GM21786 (cell line): Measurements from ENCODE around the gene D2HGDH.
"Not testable (repeated sequence)": the region's sequence is repeated elsewhere in the genome, so short reads cannot be mapped to it uniquely, and the experiment has no call there.

Experiments
- ATAC-seq: cut with Tn5 transposase; IDR thresholded peaks from one replicate; pipeline ENCODE4 v1.9.1; 2021; ENCODE audit not compliant: unreplicated experiment

The D2HGDH gene

DNA sequence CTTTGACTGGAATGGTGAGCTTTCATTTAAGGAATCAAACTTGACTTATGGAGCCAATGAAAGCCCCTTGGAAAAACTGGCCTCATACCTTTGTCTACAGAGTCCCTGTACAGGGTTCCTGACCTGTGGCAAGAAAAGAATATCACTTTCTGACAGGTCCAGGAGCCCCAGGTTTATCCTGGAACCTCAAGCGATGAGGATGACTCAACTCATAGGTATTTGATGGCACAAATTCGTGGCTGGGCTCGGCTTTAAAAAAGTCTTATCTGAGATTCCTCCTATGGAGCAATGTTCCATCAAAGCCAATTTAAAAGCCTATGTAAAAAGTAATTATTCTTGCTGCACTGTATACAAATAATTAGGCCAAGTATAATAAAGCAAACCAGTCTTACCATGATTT, 57.0 kb downstream of the D2HGDH start:
- not testable (repeated sequence) for ATAC-seq

DNA sequence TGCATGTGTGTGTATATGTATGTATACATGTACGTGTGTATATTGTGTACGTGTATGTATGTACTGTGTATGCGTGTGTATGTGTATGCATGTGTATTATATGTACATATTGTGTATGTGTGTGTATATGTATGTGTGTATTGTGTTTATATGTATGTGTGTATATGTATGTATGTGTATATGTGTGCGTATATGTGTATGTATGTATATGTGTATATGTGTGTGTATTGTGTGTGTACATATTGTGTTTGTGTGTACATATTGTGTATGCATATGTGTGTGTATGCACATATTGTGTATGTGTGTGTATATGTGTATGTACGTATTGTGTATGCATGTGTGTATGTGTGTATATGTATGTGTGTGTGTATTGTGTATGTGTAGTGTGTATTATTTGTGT, 59.0 kb downstream of the D2HGDH start:
- no peak for ATAC-seq

DNA sequence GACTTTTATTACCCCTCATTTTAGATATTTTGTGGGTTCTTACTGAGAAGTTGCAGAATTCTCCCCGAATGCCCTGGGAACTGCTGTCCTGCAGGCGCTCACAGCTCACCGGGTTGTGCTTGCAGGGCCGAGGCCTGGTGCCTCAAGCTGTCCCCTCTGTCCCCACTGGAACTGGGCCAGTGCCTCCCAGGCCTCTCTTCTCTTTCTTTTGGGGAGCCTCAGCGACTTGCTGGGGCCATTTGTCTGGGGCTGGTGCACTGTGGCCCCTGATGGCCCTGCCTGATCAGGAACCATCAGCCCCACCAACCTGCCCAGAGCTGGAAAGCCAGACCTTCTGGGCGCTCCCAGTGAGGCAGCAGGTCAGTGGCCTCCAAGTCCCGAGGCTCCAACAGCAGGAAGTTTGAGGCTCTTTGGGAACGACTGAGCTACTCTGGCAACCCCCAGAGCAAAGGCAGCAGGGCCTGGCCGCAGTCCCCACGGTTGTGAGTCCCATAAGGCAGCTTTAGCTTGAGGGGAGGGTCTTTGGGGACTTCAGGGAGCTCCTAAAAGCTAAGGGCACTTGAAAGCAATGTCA, 59.9 kb downstream of the D2HGDH start:
- ATAC-seq: no peak

DNA sequence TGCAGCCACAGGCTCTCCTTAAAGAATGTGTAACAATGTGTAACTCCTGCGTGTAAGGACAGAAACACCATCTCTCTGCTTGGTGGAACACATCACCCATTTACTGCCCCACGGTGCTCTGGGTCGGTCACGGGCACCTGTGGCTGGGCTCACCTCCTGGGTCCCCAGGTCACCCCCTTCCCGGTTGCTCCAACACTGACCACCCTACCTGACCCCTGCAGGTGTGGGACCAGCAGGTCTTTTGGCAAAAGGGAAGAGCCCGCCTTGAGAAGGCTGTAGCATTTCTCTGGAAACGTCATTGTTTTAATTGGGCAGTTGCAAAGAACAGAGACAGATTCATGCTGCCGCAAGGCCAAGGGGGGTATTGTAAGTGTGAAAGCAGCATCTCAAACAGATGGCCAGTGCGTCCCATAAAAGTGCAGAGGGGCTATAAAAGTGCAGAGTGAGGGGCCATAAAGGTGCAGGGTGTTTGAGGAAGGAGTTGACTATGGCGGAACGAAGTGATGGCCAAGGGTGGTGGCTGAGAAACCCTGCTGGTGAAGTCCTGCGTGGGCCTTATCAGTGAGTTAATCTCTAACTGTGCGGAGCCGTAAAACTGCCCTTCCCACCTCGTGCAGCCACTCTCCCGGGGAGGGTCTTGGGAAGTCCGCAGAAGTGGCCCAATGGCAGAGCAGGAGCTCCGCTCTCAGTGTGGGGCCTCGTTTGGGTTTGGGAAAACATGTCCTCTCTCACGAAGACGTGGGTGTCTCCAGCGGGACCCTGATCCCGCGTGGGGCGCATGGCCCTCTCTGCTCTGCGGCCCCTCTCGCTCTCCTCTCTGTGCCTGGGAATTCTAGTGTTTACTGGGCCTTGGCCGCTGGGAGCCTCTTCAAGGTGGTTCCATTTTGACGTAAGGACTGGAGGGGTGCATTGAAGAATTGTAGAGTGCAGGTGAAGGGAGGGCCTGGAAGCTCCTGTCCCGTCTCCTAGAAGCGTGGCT, 60.9 kb downstream of the D2HGDH start:
- ATAC-seq: no peak

DNA sequence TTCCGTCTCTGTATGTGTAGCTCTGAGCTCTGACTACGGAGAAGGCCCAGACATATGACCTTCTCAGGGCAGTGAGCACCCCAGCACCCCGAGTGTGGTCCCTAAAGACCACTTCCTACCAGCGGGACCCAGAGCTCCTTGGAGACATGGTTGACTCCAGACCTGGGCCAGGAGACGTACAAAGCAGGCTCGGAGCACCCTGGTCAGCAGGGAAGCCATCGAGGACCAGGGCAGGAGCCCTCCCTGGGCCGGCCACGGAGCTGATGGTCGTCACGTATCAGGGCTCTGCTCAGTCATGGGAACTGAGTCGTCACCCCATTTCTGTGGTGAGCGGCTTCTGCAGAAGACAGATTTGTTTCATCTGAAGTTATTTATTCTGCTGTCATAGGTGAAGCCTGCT, 61.8 kb downstream of the D2HGDH start:
- no peak for ATAC-seq

DNA sequence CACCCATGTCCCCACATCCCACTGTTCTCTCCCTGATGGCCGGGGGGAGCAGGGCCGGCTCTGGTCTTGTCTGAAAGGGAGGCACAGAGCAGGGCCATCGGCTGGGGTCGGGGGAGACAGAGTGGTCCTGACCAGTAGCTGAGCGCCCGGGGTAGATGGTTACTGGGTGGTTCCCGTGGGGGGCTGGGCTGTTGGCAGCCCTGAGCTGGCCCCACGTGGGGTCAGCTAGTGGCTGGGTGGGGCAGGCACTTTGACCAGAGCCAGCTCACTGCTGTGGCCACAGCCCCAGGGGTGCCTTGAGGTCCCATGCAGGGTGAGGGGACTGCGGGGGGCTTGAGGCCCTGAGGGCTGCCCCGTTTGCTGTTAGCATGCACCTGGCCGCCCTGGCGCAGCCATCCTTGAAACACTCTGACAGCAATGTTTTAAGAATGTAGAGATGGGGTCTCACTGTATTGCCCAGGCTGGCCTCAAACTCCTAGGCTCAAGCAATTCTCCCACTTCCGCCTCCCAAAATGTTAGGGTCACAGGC, 62.2 kb downstream of the D2HGDH start:
- ATAC-seq: no peak

DNA sequence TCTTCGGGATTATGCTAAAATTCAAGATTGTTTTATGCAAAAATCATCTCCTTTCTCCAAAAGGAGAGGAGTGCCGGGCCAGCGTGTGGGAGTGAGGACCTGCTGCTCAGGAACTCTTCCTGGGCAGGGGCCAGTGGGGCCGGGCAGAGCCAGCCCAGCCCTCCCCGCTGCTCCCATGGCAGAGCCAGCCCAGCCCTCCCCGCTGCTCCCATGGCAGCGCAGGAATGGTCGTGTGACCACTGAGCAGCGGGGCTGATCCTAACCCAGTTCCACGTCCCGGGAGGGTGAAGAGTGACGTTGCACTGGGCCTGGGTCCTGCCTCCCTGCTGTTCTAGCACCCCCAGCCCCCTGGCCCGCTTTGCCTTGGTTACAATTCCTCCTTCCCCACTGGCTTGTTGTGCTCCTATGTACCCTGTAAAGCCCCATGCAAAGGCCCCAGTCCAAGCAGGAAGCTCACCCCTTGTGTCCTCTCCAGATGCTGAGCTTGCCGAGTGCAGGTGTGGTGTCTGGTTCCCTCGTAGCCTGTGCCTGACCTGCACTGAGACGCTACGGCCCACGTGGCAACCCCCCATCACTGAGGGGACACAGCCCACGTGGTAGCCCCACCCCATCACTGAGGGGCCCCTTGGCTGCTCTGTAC, 63.1 kb downstream of the D2HGDH start:
- no peak for ATAC-seq

DNA sequence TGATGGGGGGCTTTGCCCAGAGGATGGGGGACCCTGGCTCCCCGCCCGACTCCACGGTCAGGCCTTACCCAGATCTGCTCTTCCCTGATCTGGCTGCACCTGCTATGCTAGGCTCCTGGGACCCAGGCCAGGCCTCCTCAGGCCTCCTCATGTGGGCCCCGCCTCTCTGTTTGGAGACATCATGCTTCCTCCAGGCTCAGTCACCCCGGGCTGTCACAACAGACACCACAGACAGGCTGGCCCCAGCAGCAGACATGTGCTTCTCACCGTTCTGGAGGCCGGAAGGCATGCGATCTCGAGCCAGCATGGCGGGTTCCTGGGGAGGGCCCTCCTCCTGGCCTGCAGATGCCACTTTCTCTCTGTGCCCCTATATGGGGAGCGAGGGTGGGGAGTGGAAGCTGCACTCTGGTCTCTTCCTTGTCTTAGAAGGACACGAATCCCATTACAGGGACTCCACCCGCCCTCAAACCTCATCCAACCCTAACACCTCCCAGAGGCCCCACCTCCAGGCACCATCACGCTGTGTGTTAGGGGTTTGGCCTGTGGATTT, 63.7 kb downstream of the D2HGDH start:
- ATAC-seq: no peak

DNA sequence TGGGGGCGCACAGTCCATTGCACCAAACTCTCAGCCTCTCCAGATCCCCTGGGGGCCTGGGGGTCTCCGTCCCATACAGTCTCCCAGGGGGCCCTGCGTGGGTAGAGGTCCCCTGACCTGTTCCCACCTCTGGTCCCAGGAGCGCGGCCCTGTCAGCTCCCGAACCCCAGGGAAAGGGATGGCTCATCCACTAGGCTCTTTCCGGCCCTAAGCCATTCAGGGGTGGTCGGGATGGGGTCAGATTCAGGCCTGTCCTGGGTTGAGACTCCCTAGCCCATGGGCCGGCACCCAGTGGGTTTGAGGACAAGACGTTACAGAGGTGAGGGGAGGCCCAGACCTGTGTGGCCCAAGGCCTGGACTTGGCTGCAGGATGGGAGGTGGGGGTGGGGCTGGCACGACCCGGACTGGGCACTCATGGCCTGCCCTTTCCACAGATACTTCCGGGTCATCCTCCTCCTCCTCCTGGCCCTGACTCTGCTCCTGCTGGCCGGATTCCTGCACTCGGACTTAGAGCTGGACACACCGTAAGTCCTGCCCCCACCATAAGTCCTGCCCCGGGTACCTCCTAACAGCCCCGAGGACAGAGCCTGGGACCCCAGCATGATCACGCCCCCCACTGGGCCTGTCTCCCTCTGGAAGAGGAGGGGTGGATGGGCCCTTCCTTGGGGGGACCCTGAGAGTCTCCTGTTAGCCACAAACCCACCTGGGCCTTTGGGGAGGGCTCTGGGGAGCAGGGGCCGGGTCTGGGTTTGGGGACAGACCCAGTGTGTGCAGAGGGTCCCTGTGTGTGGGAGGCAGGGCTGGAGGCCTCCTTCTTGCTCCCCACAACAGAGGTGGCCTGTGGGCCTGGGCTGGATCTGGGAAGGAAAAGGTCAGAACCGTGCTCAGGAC, 64.4 kb downstream of the D2HGDH start:
- no peak for ATAC-seq

DNA sequence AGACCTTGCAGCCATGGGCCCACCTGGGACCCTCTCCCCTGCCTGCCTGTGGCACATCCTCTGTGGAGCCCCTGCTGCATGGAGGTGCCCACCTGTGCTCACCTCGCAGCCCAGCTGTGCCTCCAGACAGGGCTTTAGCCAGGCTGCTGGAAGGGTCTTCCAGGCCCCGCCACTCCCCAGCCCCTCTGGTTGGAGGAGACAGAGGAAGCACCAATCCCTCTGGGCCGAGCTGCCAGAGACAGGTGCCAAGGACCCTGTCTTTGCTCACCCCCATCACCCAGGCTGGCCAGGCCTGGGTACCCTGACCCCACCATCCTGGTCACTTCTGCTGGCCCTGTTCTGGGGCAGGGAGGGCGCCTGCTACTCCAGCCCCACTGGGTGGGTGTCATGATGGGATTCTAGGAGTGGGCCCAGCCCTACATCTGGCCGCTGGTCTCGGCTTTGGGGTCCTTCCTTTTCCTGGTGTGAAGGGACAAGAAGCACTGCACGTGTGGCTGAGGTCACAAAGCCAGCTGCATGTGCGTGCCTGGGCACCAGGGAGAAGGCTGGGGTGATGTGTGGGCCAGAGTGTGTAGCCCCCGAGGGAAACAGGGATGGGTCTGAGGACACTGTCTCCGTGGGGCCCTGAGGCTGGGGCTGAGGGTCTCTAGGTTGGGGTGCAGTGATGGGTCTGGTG, 65.2 kb downstream of the D2HGDH start:
- ATAC-seq: no peak

DNA sequence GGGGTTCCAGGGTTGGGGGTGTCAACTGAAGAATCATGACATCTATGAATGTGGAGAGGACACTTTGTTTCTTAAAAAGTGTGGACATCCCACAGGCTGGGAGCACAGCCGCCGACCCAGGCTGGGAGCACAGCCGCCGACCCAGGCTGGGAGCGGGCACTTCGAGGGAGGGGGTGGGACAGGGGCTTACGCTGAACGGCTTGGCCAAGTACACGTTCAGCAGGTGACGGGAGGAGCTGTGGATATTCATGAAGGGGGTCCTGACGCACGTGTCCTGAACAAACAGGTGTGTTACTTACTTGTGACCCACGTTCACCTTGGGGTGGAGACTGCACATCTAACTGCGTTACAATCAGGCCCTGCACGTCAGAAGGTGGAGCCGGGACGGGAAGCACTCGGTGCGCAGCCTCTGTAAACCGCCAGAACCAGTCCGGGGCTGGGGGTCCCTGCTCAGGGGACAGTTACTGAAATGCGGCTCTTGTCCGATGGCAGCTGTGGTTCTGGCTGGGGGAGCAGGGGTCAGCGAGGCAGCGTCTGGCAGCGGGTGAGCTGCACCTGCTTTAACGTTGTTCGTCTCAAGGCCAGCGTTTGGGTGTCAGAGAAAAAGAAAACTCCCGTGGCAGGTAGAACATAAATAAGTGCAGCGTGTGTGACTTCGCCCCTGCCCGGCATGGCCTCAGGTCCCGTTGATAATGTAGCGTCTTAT, 65.9 kb downstream of the D2HGDH start:
- ATAC-seq: not testable (repeated sequence)

DNA sequence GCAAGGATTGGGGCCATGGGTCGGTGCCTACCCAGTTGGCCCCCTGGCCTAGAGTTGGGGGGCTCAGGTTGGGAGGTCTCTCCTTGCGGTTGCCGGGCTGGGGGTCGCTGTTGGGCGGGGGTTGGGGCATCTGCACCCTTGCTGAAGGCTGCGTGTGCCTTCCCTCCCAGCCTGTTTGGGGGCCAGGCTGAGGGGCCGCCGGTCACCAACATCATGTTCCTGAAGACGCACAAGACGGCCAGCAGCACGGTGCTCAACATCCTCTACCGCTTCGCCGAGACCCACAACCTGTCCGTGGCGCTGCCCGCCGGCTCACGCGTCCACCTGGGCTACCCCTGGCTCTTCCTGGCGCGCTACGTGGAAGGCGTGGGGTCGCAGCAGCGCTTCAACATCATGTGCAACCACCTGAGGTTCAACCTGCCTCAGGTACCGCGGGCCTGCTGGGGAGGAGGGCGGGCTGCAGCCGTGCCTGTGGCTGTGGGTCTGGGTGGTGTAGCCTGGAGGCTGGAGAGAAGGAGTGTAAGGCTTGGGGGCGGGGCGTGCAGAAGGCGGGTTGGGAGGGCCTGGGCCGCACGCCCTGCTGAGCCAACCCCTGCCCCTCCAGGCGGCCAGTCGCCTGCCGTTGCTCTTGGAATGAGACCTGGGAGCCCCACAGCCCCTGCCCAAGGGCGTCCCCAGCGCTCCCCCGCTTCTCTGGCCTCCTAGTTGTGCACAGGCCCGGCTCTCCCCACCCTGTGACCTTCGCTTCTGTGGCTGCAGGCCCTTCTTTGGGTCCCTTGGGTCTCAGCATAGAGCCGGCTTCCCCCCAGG, 67.4 kb downstream of the D2HGDH start:
- ATAC-seq: no peak

DNA sequence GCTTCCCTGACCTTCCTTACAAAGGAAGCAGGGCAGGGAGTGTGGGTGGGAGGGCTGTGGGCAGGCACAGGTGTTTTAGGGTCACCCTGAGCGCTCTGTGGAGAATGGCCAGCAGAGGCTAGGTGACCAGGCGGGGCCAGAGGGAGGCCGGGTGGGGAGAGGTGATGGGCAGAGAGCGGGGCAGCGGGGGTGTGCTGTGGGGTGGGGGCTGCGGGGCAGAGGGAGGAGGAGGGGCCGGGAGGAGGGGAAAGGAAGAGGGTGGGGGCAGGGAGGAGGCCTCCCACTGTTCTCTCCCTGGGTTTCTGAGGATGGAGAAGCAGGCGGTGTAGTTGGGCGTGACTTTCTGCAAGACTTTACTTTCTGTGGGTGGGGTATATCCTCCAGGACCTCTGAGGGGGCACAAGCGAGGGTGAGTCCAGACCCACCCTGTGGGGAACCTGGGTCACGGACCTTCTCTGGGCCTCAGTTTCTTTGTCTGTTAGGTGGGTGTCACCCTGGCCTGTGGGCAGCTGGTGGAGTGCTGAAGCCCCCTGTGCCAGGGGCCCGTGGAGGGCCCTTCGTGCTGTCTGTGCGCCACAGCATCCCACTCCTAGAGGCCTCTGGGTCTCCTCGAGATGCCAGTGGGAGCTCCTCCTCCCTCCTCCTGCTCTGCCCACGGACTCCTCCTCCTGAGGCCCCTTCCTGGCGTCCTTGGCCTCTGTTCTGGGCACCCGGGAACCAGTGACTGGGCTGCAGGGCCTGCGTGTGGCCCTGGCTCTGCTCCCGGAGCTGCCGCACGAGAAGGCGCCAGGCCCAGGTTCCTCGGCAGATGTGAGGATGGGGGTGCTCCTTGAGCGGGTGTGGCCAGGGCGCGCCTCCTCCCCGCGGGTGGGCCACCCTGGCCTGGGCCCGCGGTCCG, 68.2 kb downstream of the D2HGDH start:
- no peak for ATAC-seq

DNA sequence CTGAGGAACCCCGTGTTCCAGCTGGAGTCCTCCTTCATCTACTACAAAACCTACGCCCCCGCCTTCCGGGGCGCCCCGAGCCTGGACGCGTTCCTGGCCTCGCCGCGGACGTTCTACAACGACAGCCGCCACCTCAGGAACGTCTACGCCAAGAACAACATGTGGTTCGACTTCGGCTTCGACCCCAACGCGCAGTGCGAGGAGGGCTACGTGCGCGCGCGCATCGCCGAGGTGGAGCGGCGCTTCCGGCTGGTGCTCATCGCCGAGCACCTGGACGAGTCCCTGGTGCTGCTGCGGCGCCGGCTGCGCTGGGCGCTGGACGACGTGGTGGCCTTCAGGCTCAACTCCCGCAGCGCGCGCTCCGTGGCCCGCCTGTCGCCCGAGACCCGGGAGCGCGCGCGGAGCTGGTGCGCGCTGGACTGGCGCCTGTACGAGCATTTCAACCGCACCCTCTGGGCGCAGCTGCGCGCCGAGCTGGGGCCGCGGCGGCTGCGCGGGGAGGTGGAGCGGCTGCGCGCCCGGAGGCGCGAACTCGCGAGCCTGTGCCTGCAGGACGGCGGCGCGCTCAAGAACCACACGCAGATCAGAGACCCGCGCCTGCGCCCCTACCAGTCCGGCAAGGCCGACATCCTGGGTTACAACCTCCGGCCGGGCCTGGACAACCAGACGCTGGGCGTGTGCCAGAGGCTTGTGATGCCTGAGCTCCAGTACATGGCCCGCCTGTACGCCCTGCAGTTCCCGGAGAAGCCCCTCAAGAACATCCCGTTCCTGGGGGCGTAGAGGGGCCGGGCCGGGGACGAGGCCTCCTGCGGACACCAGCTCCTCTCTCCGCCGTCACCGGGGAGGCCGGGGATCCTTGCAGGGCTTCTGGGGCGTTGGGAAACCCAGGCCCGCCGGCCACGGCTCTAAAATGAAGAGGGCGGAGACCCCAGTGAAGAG, 69.2 kb downstream of the D2HGDH start:
- ATAC-seq: peak; percentile 39

DNA sequence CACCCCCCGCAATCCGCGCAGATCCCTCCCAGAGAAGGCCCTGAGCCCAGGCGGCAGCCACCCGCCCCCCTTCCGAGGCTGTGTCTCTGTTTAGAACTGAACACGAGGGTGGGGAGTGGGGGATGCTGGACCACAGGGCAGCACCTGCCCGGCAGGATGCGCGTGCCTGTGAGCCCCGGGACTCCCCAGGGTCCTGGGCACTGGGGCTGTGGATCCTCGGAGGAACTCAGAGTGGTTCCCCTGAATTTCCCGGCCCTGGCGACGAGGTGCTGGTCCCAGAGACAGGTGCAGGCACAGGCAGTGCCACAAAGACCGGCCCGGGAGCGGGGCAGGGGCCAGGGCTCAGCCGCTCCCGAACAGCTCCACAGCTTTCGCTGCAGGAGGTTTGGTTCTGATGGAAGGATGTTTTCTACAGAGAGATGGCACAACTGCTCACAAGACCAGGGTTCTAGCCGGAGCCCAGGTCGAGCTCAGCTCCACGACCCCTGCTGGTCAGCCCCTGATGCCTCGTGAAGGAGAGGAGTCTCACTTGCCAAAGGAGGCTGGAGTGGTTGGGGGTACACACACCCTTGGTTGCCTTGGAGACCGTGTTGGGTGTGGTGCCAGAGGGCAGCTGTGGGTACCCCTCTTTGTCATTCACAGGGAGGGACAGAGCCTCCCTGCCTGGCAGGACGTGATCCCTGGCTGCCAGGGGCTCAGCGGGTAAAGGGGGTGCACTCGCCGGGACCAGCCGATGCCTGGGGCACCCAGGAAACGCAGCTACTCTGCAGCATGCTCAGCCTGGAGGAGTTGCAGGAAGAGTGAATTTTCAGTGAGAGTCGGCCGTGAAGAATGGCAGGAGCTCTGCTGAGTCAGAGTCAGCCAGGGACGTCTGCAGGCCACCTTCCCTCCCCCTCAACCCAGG, 70.1 kb downstream of the D2HGDH start:
- no peak for ATAC-seq
